Superior temporal gyrus (tissue), 1 donor: Measurements from ENCODE around the gene RNU6-9.

ENCODE experiments used
- DNase-seq: peaks from one replicate; pipeline ENCODE4 v3.0.0-alpha.2; 2016; ENCODE audit errors: extremely low spot score

Gene RNU6-9

GRCh38 chr19:918481-919198 lies 25.4 kb downstream of the RNU6-9 start:
- no peak for DNase-seq

GRCh38 chr19:919199-920050 lies 26.1 kb downstream of the RNU6-9 start:
- no peak for DNase-seq

- DNase-seq = no peak
These were observed 27.0 kb downstream of the RNU6-9 start for GRCh38 chr19:920051-920864.

GRCh38 chr19:924553-925086 lies 31.3 kb downstream of the RNU6-9 start:
- no peak for DNase-seq

- no peak for DNase-seq
These were observed 31.8 kb downstream of the RNU6-9 start for GRCh38 chr19:925087-925525.

- peak; percentile 84 for DNase-seq
These were observed 32.4 kb downstream of the RNU6-9 start, which contains the start of gene ARID3A for GRCh38 chr19:925526-926322. ARID3A (plus strand) TSS chr19:926035; CDS start chr19:929529, 3,494 bp downstream.

- DNase-seq = no peak
These were observed 33.0 kb downstream of the RNU6-9 start for GRCh38 chr19:926323-926588.

- DNase-seq = no peak
These were observed 33.5 kb downstream of the RNU6-9 start for GRCh38 chr19:926589-927350.

- no peak for DNase-seq
These were observed 34.1 kb downstream of the RNU6-9 start for GRCh38 chr19:927351-927779.

GRCh38 chr19:927780-928401 lies 34.6 kb downstream of the RNU6-9 start:
- no peak for DNase-seq

- DNase-seq = no peak
These were observed 35.4 kb downstream of the RNU6-9 start for GRCh38 chr19:928471-929202.

GRCh38 chr19:929203-929890 lies 36.1 kb downstream of the RNU6-9 start:
- no peak for DNase-seq

GRCh38 chr19:929891-930258 lies 36.6 kb downstream of the RNU6-9 start:
- DNase-seq = no peak

GRCh38 chr19:931860-932647 lies 38.8 kb downstream of the RNU6-9 start:
- DNase-seq = no peak

GRCh38 chr19:932648-933552 lies 39.6 kb downstream of the RNU6-9 start:
- DNase-seq = no peak

- no peak for DNase-seq
These were observed 40.2 kb downstream of the RNU6-9 start for GRCh38 chr19:933553-933882.
